DOHH2 (cell line): ENCODE measurements around the gene MT1H.

Source experiments
- H3F3A ChIP-seq: fragments of 200-600 bp; sonication (generic), shearing (Covaris generic); 2 replicates; pipeline ENCODE4 v1.6.0; 2016; ENCODE audit warnings: antibody characterized with exemption, mild to moderate bottlenecking; ENCODE audit not compliant: control insufficient read depth, insufficient read depth
- H3K27ac ChIP-seq: fragments of 200-600 bp; sonication (generic); 2 replicates; pipeline ENCODE4 v1.5.1; 2014; ENCODE audit warnings: low read depth, mild to moderate bottlenecking, low read length, moderate library complexity
- H3K27me3 ChIP-seq: fragments of 200-600 bp; sonication (generic); 2 replicates; pipeline ENCODE4 v1.6.1; 2014; ENCODE audit warnings: mild to moderate bottlenecking, low read length, mixed read lengths; ENCODE audit not compliant: control insufficient read depth
- H3K36me3 ChIP-seq: fragments of 200-600 bp; sonication (generic); 2 replicates; pipeline ENCODE4 v1.6.1; 2014; ENCODE audit warnings: mild to moderate bottlenecking, low read length, moderate library complexity, mixed read lengths; ENCODE audit not compliant: control insufficient read depth
- H3K4me1 ChIP-seq: fragments of 200-600 bp; sonication (generic); 2 replicates; pipeline ENCODE4 v1.6.1; 2014; ENCODE audit warnings: mild to moderate bottlenecking, low read length, mixed read lengths; ENCODE audit not compliant: control insufficient read depth
- H3K4me2 ChIP-seq: fragments of 200-600 bp; sonication (generic); 2 replicates; pipeline ENCODE4 v1.6.0; 2014; ENCODE audit warnings: mild to moderate bottlenecking, low read length, moderate library complexity
- H3K4me3 ChIP-seq: fragments of 200-600 bp; sonication (generic); 2 replicates; pipeline ENCODE4 v1.5.1; 2014; ENCODE audit warnings: mild to moderate bottlenecking, low read length, mixed read lengths
- H3K79me2 ChIP-seq: fragments of 200-600 bp; sonication (generic); 2 replicates; pipeline ENCODE4 v1.6.1; 2014; ENCODE audit warnings: mild to moderate bottlenecking, low read length, mixed read lengths; ENCODE audit not compliant: control insufficient read depth
- H3K9me2 ChIP-seq: fragments of 200-600 bp; sonication (generic); replicated peaks from 2 replicates; pipeline ENCODE4 v1.6.1; 2014; ENCODE audit warnings: mild to moderate bottlenecking, low read length, mixed read lengths; ENCODE audit not compliant: control insufficient read depth
- H3K9me3 ChIP-seq: fragments of 200-600 bp; sonication (generic); 2 replicates; pipeline ENCODE4 v1.6.1; 2014; ENCODE audit warnings: antibody characterized with exemption, low read length, mixed read lengths; ENCODE audit not compliant: control insufficient read depth, insufficient read depth
- H4K20me1 ChIP-seq: fragments of 200-600 bp; sonication (generic); 2 replicates; pipeline ENCODE4 v1.6.0; 2014; ENCODE audit warnings: low read depth, mild to moderate bottlenecking, antibody characterized with exemption, low read length, moderate library complexity; ENCODE audit not compliant: control insufficient read depth, insufficient read depth
- CTCF ChIP-seq: fragments of 200-600 bp; sonication (generic); IDR thresholded peaks from one replicate; pipeline ENCODE4 v1.5.1; 2014; ENCODE audit warnings: antibody characterized with exemption, mild to moderate bottlenecking, low read depth, low read length; ENCODE audit not compliant: poor library complexity, severe bottlenecking
- EZH2phosphoT487 ChIP-seq: fragments of 200-600 bp; sonication (generic); IDR thresholded peaks from 2 replicates; pipeline ENCODE4 v1.6.1; 2017; ENCODE audit warnings: borderline replicate concordance, mild to moderate bottlenecking, antibody characterized with exemption, low read length, moderate library complexity, mixed read lengths

MT1H gene

GRCh38 chr16:56623637-56624036 lies 46.0 kb upstream of the MT1H start:
- Histone ChIP-seq H3K27me3 (peaks cover 18% of the 10 kb centered on the region), H4K20me1 (no peaks in the 10 kb centered on the region)

DNA sequence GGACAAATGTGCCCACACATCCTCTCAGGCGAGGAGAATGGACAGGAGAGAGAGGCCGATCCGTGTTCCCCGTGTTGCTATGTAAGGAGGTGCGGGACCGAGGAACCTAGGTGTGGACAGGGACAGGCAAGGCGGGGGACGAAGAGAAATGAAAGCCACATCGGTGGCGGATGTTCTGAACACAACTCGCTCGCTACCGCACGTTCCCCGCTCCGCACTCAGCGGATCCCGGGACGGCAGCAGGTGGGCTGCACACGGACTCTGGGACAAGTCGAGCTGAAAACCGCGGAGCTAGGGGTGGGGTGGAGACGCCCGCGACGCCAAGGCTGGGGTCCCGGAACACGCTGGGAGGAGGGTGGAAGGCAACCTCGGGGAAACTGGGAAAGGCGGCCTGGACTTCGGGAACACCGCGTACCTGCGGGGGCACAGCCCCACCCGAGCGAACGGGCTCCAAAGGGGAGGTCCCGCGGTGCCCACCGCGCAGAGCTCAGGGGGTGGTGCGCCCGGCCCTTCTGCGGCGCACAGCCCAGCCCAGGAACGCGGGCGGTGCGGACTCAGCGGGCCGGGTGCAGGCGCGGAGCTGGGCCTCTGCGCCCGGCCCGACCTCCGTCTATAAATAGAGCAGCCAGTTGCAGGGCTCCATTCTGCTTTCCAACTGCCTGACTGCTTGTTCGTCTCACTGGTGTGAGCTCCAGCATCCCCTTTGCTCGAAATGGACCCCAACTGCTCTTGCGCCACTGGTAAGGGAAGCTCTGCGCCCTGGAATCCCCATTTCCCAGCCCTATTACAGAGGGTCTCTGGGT lies 44.3 kb upstream of the MT1H start, which contains the start of gene MT1E:
TSS of gene MT1E (plus strand) at position 642 of the 803 bp plus-strand sequence. CDS start at position 713, 71 bp downstream.
- H3K4me2 ChIP-seq = no peak within 1 kb of the TSS
- no peak within 1 kb of the TSS for H3K27ac ChIP-seq
- H3K36me3 ChIP-seq = no peaks in the 10 kb centered on the region
- no peaks in the 10 kb centered on the region for H3F3A ChIP-seq
- H3K4me1 ChIP-seq = no peaks in the 10 kb centered on the region
- H3K9me3 ChIP-seq = no peaks in the 10 kb centered on the region
- no peaks in the 10 kb centered on the region for H3K9me2 ChIP-seq
- H4K20me1 ChIP-seq = no peaks in the 10 kb centered on the region
- peaks cover 18% of the 10 kb centered on the region for H3K27me3 ChIP-seq
- H3K79me2 ChIP-seq = no peaks in the 10 kb centered on the region
- no peak within 1 kb of the TSS for H3K4me3 ChIP-seq
- no peak for TF ChIP-seq EZH2phosphoT487
- no peak for TF ChIP-seq CTCF

More at GRCh38 chr16:56623637-56624036, 46.0 kb upstream of the MT1H start:
- H3K27ac ChIP-seq = no peak overlapping the region
- no peaks in the 10 kb centered on the region for H3K4me1 ChIP-seq
- TF ChIP-seq EZH2phosphoT487 (no peak), CTCF (no peak)
- H3K4me2 ChIP-seq = no peak overlapping the region
- H3K9me3 ChIP-seq = no peaks in the 10 kb centered on the region
- no peak overlapping the region for H3K4me3 ChIP-seq
- no peaks in the 10 kb centered on the region for H3F3A ChIP-seq
- H3K79me2 ChIP-seq = no peaks in the 10 kb centered on the region
- H3K36me3 ChIP-seq = no peaks in the 10 kb centered on the region
- no peaks in the 10 kb centered on the region for H3K9me2 ChIP-seq

DNA sequence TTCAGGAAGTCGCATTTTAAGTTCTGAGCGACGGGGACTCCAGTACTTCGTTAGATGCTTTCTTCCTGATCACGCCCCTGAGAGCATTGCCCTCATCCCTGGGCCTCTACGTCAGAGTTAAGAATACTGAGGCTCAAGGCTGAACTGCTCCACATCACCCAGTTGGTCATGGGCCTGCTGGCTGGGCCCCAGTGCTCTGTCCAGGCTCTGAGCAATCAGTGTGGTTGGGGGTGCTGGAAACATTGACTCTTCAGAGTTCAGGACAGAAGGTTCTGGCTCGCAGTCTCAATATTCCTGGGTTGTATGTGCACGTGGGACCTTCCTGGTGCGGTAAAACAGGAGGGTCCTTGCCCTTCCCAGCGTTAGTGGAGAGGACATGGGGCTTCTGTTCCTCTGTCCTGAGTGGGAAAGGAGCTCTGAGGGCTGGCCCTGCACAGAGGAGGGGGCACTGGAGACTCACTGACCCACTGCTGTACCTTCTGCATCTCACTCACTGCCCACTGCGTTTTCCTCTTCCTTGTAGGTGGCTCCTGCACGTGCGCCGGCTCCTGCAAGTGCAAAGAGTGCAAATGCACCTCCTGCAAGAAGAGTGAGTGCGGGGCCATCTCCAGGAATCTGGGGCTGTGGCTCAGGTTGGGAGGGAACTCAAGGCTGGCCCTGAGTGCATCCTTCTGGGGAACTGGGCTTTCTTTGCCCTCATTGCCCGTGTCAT lies 43.5 kb upstream of the MT1H start:
- Histone ChIP-seq H3K27ac (no peak overlapping the region), H3F3A (no peaks in the 10 kb centered on the region), H4K20me1 (no peaks in the 10 kb centered on the region), H3K4me3 (no peak overlapping the region), H3K79me2 (no peaks in the 10 kb centered on the region), H3K4me1 (no peaks in the 10 kb centered on the region), H3K9me2 (no peaks in the 10 kb centered on the region), H3K4me2 (no peak overlapping the region), H3K36me3 (no peaks in the 10 kb centered on the region), H3K27me3 (peaks cover 18% of the 10 kb centered on the region), H3K9me3 (no peaks in the 10 kb centered on the region)
- TF ChIP-seq EZH2phosphoT487 = no peak
- no peak for TF ChIP-seq CTCF
